ENCODE measurements around the gene LRP1B.
"Not testable (repeated sequence)": the region's sequence is repeated elsewhere in the genome, so short reads cannot be mapped to it uniquely, and the experiment has no call there.

Gene LRP1B

DNA sequence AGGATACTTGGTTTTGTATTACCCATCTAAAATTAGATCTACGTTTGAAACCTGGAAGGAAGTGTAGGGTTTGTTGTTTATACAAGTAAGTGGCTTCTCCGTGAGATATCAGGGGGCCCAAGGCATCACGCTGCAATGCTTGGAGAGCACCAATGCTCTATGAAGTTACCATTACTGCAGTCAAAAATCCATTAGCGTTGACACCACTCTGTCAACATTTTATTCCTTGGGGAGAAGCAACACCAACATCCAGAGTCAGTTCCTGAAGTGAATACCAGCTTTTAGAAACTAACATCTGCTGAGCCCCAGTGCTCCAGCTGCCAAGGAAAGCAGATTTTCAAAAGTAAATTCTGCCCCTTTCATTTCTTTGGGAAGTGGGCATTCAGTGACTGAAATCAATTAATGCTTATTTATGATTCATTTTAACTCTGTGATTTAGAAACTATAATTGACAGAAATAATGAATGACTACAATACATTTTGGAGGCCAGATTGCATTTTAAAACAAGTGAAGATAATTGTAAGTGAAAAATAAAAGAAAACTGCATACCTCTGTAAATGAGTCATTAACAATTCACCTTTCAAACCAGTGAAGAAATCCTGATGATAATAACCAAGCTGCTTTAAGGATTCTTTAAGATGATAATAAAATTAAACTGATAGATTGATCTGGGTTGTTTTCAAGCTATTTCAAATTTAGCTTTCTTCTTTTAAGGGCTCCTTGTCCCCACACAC, 30.5 kb downstream of the LRP1B start:
- DNase-seq = no peak

DNA sequence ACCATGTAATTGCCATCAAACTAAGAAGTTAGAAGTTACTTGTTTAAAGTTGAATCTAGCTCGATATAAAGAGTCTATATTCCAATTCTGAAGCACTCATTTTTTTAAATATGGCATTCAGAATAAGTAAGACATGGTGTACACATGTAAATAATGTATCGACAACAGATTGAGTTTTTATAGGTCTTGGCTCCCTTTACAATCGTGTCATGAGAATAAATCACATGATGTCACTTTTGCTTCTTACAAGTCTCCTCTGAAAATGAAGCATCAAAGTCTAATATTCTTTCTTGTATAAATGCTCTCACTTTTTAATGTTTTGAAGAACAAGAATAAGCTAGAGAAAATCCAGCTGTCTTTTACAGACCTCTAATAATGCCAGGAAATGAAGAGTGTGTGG, 33.1 kb downstream of the LRP1B start:
- DNase-seq = no peak

DNA sequence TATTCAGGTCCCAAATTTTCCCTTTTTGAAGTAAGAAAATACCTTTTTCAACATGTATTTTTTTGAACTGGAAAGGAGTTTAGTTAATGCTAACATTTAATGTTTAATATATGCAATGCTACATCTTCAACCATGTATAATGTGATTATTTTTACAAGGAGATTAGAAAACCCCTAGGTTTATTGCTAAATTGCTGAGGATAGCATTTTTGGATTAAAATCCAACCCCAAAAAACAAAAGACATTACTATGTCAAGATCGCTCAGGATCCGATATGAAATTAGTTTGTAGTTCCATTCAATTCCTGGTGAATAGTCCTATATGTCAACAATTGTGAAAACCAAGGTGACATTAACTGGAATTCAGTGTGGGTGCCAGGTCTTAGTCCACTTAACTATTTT, 35.2 kb downstream of the LRP1B start:
- DNase-seq = no peak

DNA sequence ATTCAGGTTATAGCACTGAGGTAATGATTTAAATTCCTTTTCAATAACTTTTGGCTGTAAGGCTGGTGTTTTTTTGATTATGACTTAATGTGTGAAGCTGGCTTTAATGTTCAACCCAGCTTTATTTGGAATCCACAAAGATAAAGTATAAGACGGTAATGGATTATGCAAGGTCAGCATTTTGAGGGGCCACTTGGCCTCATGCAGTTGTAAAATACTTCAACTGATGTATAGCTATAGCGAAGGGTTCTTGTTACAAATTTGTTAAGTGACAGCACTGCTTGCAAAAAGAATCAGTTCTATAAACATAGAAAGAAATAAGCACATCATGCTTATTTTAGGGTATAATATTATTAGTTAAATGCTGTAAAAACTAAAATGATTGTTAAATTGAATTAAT, 36.6 kb downstream of the LRP1B start:
- no peak for DNase-seq

DNA sequence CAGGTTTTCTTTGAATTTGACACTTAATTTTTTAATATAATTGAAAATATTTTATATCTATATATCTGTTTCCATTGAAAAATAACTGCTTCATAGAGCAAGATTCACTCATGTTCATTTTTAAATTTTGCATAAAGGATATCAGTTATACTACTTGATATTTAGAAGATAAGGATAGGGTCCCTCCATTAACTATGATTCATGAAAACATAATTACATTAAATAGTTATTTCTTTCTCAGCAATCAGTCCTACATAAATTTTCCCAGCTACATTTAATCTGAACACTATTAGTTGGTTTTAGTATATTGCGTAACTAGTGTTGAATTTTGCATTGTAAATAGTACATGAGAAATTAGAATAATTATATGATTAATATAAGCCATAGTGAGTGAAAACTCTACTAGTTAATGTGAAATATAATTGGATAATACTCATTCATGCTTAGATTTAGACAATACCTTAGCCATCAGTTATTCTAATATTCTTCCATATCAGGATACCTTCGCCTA, 42.7 kb downstream of the LRP1B start:
- no peak for DNase-seq

DNA sequence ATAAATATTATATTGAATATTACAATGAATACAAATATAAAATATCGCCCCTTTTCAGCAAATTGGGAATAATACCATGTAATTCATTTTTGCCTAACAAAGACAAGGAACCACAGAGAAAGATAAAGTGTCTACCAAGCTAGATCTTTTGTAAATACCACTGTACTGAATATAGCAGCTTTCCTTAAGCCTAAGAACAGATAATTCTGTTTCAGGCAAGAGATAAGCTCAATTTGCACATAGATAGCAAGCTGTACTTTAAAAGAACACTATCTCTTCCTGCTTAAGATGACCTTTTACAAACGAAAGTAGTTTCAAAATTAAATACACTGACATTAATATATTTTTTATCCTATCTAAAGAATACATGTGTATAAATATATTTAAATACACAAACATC, 43.2 kb downstream of the LRP1B start:
- DNase-seq = not testable (repeated sequence)

DNA sequence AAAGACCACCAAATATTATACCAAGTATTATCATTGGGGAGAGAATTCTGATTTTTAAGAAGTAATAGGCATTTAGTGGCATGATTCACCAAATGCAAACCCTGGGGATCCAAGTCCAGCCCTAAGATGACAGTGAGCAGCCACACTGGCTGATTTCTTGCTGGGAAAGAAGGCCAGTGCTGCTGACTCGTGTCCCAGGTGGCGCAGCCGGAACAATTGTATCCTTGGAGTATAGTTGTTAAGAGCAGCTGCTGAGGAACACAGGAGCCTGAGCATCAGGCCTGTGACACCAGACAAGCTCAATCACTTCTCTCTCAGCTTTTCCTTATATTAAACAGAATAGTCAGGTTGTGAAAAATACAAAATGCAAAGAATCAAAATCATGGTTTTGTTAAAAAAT, 48.4 kb downstream of the LRP1B start:
- DNase-seq = no peak

DNA sequence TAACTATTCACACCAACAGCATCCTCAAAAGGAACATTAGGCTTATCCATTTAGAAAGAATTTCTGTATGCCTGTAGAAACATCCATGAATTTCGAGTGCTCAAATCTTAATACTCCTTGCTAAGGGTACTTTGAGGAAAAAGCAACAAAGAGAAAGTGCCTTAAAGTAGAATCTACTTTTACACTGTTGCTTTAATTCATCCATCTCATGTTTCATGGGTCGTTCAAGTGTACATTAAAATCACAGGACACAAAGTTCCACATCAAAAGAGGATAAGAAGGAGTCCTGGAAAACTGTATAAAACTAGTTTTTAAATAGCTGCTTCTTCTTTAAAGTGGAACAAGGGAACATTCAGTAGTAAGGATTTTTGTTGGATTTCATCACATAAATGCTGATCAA, 54.5 kb downstream of the LRP1B start:
- no peak for DNase-seq

DNA sequence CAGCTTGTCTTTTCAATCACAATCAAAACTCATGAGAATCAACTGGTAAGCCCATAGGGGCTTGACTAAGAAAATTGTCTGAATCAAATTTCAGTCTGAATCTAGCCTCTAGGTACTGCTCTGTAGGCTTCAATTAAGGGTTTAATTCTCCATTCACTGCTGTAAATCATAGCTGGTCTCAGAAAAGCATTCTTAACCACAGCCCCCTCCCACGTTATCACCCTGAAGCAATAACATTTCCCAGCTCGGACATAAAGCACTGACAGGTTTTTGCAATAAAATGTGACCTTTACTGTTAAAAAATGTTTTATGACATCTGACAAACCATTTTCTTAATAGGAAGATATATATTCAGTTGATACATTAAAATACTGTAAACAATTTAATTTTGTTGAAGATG, 55.0 kb downstream of the LRP1B start:
- DNase-seq = no peak

DNA sequence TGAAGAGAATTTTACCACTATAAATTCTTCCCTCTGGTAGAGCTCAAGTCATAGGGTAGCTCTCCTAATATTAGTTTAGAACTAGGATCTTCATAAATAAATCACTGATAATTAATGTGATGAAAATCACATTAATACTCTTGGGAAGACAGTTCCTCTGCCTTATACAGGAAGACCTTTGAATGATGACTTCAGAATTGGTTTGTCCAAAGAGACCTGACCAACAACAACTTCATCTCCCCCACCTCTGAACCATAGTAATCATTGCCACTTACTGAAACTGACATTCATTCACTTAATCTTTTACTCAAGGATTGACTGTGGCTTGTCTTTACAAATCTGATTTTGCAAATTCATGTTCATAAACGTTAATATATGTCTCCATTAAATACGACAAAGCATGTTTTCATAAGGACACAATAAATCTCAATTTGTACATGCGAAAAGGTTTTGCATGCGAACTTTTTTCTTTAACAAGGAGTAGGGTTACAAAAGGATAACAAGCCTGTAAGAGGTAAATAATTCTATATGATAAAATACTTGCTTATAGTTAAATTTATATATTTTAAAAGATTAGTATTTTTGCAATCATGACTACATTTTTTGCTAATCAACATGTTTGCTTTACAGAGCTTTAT, 61.4 kb downstream of the LRP1B start:
- no peak for DNase-seq

DNA sequence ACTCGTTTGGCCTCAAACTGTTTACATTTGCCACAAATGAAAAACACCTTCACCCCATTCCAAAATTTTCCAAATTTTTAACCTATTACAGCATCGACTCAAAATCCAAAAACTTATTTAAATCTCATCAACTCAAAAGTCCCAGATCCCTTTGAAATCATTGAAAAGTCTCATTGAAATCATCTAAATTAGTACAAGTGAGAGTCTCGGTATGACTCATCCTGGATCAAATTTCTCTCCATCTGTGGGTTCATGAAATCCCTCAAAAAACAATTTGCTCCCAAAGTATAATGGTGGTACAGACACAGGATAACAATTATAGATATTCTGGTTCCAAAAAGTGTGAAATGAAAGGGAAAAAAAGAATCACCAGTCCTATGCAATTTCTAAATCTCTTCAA, 65.1 kb downstream of the LRP1B start:
- DNase-seq = no peak

DNA sequence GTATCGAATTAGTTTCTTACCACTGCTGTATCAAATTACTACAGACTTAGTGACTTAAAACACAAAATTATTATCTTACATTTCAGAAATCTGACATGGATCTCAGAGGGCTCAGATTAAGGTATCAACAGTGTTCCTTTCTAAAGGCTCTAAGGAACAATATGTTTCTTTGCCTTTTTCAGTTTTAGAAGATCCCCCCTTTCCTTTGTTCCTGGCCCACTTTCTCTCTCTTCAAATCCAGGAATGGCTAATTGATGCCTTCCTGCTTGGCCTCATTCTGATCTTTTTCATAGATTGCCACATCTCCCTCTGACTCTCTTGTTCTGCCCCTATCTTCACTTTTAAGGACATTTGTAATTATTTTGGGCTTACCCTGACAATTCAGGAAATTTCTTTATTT, 65.7 kb downstream of the LRP1B start:
- no peak for DNase-seq

DNA sequence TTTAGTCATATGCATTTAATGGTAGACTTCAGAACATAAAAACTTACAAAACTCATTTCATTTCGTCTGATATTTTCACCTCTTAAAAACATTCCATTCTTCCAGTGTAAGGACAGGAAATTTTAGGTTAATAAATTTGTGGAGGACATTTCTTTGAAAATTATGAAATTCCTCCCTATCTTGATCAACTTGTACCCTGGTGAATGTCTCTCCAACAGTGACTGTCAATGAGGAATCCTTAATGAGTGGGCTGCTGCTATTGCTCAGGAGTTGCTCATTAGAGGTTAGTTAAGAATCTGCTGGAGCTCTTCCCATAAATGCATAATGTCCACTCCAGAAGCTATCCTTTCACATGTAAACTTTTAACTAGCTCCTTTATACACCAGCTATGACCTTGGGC, 69.1 kb downstream of the LRP1B start:
- no peak for DNase-seq

DNA sequence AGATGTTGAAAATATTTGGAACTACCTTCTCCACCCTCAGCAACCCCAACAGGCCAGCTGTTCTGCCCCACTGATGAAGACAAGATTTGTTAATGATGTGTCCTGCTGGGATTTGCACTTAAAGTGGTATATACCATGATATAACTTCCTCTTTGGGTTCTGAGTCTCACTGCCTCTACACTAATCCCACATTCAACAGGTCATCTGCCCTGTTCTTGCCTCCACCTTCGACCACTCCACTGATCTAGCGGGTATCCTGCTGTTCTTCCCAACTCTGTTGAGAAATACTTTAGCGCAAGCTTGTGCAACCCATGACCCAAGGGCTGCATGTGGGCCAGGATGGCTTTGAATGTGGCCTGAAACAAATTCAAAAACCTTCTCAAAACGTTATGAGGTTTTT, 72.7 kb downstream of the LRP1B start:
- DNase-seq = no peak

DNA sequence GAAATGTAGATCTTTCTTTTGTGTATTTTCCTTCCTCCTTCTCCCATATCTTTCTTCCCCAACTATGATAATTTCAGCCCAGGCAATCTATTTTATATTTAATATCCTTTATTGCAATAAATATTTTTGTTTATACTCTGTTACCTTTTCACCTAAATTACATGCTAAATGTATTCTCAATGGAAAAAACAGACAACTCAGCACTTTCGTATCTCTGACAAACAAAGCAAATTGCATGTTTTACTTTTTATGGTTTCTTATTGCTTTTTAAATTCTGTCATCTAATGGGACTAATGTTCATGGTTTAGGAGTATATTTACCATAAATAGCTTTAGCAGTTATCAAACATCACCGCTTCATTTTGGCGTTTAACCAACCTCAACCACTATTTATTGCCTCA, 74.0 kb downstream of the LRP1B start:
- no peak for DNase-seq

DNA sequence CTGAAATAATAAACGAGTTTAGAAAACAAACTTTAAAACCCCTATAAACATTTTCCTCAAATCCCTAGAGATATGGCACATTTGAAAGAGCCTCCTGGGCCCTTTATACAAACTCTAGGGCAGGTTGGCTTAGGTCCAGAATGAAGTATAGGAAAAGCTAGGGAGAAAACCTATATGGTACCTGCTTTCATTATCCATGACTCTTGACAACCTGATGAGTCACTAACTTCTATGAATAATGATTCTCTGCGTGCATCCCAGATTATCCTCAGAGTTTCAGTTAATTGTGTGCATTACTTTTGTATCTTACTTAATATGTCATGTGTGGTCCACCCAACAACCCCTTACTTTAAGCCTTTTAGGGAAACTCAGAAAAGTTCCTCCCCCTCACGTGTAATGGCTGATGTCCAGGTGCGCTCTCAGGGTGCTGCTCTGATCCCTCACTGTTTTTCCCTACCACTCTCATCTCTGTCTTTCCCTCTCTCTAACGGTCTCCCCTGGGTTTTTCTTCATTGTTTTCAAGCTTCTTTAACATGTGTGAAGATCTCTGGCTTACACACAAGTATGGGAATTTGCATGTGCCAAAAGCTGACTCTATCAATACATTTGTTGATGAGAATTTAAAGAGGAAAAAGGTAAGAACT, 78.5 kb downstream of the LRP1B start:
- no peak for DNase-seq

DNA sequence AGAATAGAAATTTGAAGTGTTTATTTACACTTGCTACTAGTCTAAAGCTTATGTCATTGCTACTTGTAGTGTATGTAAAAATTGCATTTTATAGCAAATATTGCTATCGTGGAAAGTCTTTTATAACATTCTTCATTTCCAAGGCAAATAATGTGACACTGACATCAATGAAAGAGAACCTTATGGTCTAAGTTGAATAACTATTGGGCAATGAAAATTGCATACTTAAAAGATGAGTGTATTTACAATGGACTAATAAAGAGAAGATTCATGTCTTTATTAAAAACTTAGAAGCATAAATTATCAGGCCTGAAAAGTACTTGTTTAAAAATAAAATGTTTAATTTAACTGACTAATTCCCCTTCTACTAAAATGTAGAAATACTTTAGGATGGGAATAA, 82.2 kb downstream of the LRP1B start:
- no peak for DNase-seq

DNA sequence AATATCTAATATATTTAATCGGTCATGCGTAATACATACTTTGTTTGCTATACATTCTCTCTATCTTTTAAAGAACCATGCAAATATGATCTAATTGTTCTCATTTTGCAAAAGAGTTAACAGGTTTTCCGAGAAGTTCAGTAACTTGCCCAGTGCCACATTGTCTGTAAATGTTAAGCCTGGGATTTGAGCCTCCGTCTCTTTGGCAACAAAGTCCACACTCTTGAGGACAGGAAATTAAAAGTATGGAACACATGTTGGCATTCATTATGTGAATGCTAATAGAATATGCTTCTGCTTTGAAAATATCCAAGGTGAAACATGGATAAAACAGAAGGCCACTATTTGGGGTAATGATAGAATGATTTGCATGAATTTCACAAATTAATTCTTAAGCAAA, 85.2 kb downstream of the LRP1B start:
- no peak for DNase-seq

DNA sequence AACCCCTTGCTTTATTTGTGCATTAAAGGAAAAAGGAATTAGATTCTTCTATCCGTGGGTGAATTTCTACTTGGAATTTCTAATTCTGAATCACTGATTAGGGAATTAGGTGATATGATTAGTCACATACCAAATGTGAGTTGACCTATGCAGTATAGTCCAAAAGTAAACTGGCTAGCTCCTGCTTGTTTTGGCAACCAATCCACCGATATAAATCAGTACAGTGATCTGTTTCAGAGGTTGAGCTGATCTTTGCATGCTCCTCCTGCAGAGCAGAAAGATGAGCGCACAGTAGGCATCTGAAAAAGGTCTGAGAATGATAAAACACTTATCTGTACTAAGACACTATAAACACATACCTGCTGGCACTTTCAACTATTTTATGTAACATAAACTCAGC, 86.6 kb downstream of the LRP1B start:
- no peak for DNase-seq

DNA sequence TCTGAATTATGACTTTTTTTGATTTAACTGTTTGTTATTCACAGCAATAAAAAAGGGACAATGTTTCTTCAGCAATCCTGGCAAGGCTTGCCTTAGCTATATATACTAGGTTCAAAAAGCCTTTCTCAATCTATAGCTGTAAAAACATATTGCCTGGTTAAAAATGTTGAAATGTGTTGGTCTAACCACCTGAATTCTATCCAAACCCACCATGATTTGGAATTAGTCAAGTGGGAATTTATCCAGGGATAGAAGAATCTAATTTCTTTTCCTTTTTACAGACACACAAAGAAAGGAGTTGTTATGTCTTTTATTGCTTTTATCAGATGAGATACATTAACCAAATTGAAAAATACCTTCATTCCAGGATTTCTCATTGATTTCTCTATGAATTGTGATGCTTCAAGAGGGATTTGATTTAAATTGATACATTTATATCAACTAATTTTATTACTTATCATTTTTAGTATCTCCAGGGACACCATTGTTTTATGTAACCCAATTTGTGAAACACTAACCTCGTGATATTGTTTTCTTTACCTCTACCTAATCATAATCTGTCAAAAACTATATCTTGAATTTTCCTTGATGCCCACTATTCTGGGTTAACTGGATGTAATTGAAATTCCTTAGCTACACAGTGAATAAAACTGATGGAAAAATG, 88.1 kb downstream of the LRP1B start:
- no peak for DNase-seq

DNA sequence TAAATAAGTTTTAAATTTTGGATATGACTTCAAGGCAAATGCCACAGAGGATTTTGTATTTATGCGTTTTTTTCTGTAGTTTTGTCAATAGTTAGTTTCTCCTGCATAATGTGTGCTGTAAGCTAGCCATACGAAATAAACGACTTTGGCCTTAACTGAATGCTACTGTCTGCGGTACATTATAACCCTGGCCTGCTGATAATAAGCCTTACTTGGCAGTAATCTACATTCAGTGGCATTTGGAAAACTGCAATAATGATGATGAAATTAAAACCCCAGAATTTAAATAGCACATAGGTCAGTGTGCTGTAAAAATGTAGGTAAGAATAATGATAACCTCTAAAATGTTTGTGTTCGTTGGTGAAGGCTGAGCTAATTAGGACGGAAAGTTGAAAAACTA, 88.8 kb downstream of the LRP1B start:
- no peak for DNase-seq

DNA sequence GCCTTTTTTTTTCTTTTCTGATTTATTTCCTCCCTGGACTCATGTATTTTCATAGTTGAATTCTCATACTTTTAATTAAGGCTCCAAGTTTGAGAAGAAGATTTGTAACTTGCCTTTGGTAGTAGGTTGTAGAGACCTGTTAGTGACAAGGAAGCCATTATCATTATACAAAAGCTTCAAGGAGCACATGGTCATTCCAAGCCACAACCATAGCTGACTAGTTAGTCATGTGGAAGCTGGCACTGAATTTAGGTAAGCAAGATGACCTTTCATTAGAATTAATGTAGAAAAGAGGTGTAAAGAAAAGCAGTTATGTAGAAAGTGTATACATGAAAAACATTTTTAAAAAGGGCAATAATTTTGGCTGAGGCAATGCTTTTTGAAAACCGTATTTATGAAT, 89.7 kb downstream of the LRP1B start:
- DNase-seq = no peak

DNA sequence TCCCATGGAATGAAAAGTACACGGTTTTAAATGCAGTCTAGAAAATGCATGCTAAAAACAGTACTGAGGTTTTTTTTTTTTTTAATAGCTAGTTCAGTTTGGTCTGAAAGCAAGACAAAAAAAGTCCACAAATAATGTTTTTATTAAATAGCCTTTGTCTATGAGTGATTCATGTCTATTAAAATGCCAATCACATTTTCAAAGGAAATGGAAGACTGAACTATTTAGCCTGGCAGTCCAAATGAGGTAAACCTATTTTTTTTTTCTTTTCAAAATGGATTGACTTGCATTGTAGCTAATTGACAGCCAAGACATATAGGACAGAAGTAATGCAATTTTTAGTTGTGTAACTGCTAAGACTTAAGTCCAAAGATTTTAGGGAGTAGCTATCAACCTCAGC, 90.3 kb downstream of the LRP1B start:
- no peak for DNase-seq

DNA sequence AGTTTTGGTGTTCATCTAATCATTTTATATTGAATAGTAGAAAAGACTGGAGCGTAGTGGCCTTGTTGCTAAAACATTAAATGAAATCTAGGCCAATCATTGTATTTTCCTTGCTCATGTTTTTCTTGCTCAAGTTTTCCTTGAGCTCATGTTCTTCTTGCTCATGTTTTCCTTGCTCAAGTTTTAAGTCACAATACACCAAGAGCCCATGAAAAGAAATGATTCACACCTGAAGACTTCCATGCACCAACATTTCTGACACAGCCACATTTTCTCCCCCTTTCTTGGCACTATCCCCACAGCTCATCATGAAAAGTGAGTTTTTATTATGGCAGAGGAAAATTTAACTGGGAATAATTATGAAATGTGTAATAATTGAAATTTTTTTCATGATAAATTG, 92.0 kb downstream of the LRP1B start:
- DNase-seq = no peak
